ENCODE measurements around the gene UNCX. TPM values are rescaled to one million over a fixed set of nuclear protein-coding genes. Genes with fewer than 3 reads are reported as not detected.

Gene UNCX
- total RNA-seq, 1 experiment from 2014 or later, result not detected

DNA sequence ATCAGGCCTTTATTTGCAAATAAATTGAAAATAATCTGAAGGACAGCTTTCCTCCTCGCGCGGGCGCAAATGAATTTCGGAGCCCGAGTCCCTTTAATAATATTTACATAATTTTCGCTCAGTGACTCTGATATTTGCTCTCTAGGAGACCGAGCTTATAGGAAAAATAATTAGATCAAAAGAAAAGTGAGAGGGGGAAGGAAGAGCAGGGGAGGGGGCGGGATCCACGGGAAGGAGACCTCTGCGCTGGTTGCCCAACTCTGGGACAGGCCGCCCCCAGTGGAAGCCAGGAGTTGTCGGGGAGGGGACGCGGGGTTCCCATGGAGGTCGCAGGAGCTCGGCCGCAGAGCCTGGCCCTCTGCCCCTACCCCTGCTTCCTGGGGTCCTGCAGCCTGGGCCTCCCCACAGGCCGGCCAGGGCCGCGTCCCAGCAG lies 5.8 kb downstream of the UNCX start:
- Histone ChIP-seq H3K27ac (ENCODE audit: low read depth, low read length) (no peak overlapping the region), H3K4me1 (ENCODE audit: control insufficient read depth in 1 of 2, insufficient read depth in 2 of 2, low read length in 2 of 2) (no peaks in the 10 kb centered on the region), H3K9me3 (ENCODE audit: control insufficient read depth in 1 of 2, insufficient read depth in 1 of 2, low read depth in 1 of 2, low read length in 2 of 2) (no peaks in the 10 kb centered on the region), H3K36me3 (ENCODE audit: control insufficient read depth in 1 of 2, insufficient read depth in 2 of 2, low read length in 2 of 2) (no peaks in the 10 kb centered on the region), H3K79me2 (ENCODE audit: insufficient read depth, low read length) (no peaks in the 10 kb centered on the region), H4K20me1 (ENCODE audit: insufficient read depth) (no peaks in the 10 kb centered on the region; the same call in 1 of the 2 replicates), H3K4me3 (replicated peaks in 1 of 2; ENCODE audit: low read depth in 1 of 2, low read length in 2 of 2) (no peak overlapping the region), H2AFZ (ENCODE audit: low read depth, low read length, poor library complexity, severe bottlenecking) (no peak overlapping the region), H3K27me3 (ENCODE audit: insufficient read depth, low read length) (no peaks in the 10 kb centered on the region), H3K4me2 (ENCODE audit: low read length) (no peak overlapping the region), H3K9me2 (ENCODE audit: insufficient read depth) (no peaks in the 10 kb centered on the region), H3K9ac (ENCODE audit: low read length) (no peak overlapping the region)
- BruUV-seq (replicated peaks), result no TSS peak
- intact Hi-C loops (cut with micrococcal nuclease), result no loop called here
- TF ChIP-seq, protein P1, sequence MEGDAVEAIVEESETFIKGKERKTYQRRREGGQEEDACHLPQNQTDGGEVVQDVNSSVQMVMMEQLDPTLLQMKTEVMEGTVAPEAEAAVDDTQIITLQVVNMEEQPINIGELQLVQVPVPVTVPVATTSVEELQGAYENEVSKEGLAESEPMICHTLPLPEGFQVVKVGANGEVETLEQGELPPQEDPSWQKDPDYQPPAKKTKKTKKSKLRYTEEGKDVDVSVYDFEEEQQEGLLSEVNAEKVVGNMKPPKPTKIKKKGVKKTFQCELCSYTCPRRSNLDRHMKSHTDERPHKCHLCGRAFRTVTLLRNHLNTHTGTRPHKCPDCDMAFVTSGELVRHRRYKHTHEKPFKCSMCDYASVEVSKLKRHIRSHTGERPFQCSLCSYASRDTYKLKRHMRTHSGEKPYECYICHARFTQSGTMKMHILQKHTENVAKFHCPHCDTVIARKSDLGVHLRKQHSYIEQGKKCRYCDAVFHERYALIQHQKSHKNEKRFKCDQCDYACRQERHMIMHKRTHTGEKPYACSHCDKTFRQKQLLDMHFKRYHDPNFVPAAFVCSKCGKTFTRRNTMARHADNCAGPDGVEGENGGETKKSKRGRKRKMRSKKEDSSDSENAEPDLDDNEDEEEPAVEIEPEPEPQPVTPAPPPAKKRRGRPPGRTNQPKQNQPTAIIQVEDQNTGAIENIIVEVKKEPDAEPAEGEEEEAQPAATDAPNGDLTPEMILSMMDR (IDR thresholded peaks at IDR 0.05 in 2 of 3, conservative IDR thresholded peaks at IDR 0.05 in 1 of 3; ENCODE audit: borderline replicate concordance in 1 of 3, insufficient read depth in 1 of 3, low read depth in 2 of 3, low read length in 2 of 3), result no peak
- no peak for TF ChIP-seq SRF (IDR thresholded peaks at IDR 0.05; ENCODE audit: low read depth)
- TF ChIP-seq, protein P2, sequence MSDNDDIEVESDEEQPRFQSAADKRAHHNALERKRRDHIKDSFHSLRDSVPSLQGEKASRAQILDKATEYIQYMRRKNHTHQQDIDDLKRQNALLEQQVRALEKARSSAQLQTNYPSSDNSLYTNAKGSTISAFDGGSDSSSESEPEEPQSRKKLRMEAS (IDR thresholded peaks at IDR 0.05), result no peak
- no peak for TF ChIP-seq SP1 (IDR thresholded peaks at IDR 0.05; ENCODE audit: low read depth)
- TF ChIP-seq ZNF274 (IDR thresholded peaks at IDR 0.05; ENCODE audit: low read depth, low read length), result no peak
- no peak for TF ChIP-seq ZFX (IDR thresholded peaks at IDR 0.05)
- TF ChIP-seq POLR2A (IDR thresholded peaks at IDR 0.05; ENCODE audit: borderline replicate concordance, extremely low read depth, insufficient read depth, insufficient read length), result no peak
- TF ChIP-seq EZH2phosphoT487 (IDR thresholded peaks at IDR 0.05; ENCODE audit: borderline replicate concordance), result no peak
- no peak for TF ChIP-seq TCF7L2 (IDR thresholded peaks at IDR 0.05; ENCODE audit: borderline replicate concordance, extremely low read depth, insufficient read depth, insufficient read length)
- TF ChIP-seq FOSL1 (IDR thresholded peaks at IDR 0.05; ENCODE audit: low read depth), result no peak
- TF ChIP-seq RAD21 (IDR thresholded peaks at IDR 0.05; ENCODE audit: low read depth), result no peak
- ATAC-seq (no peak), DNase-seq (ENCODE audit: low read depth, low spot score) (no peak)
- POLR2A ChIA-PET, result no interaction called here
- RAD21 ChIA-PET (ENCODE audit: low non-redundant PET in 1 of 2, low total read pairs in 2 of 2, uncharacterized antibody in 2 of 2, unreplicated experiment in 2 of 2), result no interaction called here
- CTCF ChIA-PET, result no interaction called here

Measured in HCT116 (cell line).